ENCODE measurements around the gene BMPR1A.

DNA sequence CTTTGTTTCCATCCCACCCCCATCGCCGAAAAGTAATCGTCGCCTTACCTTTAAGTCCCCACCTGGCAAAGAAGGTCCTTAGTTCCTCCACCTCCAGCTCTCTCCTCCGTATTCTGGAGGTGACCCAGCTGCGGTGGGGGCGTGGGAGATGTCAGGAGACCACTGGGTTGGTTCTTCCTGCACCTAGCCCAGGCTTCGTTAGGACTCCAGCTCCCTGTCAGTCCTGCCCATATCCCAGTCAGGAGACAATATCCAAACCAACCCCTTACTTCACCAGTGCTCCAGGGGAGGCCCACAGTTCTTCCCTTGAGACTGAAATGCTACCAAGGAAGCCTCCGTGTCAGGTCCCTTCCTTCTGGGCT is 212.6 kb downstream of the BMPR1A start:
- TF ChIP-seq CTBP1 (IDR thresholded peaks at IDR 0.05; ENCODE audit: borderline replicate concordance): no peak
- TF ChIP-seq ZNF384 (IDR thresholded peaks at IDR 0.05): no peak
- no peak for TF ChIP-seq L3MBTL2 (conservative IDR thresholded peaks at IDR 0.05)
